HepG2 (cell line): ENCODE results near the gene ATP5MC2. TPM values are rescaled to one million over a fixed set of nuclear protein-coding genes. Genes with fewer than 3 reads are reported as not detected.

Experiments used
- ATAC-seq: fragments of 200-7000 bp; cut with Tn5 transposase; 3 replicates; pipeline ENCODE4 v1.9.1; 2020; ENCODE audit warnings: mild to moderate bottlenecking, moderate library complexity
- BruUV-seq: library from RNA; stranded (reverse); fragments of 400-500 nt; replicated peaks from 2 replicates; lab custom pipeline; 2021; lab: Mats Ljungman, UMichigan
- CTCF ChIA-PET: fragments of 300-600 bp; formaldehyde crosslinking; extraction: SDS; loops from one replicate; lab custom pipeline; 2021; ENCODE audit warnings: low total read pairs, inconsistent platforms, low intra/inter-chr PET ratio; lab: Yijun Ruan, JAX
- POLR2A ChIA-PET: fragments of 350-600 bp; sonication (Branson Sonifier 250); formaldehyde crosslinking; loops from one replicate; lab custom pipeline; 2020; ENCODE audit warnings: antibody characterized with exemption, inconsistent platforms; lab: Yijun Ruan, JAX
- DNase-seq: peaks from one replicate; pipeline ENCODE4 v3.0.0-alpha.2; 2015; ENCODE audit warnings: low spot score
- FAIRE-seq: peaks from 3 replicates; lab custom pipeline; 2011; peaks lifted over from hg19 to GRCh38; lab: Jason Lieb, UNC
- H2AFZ ChIP-seq: one replicate; pipeline ENCODE4 v1.6.1; 2011; ENCODE audit warnings: low read length, inconsistent platforms
- H3K27ac ChIP-seq: fragments of 300-600 bp; 3 replicates; pipeline ENCODE4 v1.8.0; 2011; ENCODE audit warnings: mixed run types, mild to moderate bottlenecking, mixed read lengths, low read length, inconsistent platforms; ENCODE audit not compliant: insufficient read depth; ENCODE audit errors: extremely low read length
- H3K27me3 ChIP-seq, 2 experiments: fragments of 200-600 bp in 1 of 2; 2 replicates in 1 of 2; 3 replicates in 1 of 2; pipeline versions ENCODE4 v1.6.0 to v1.8.0; 2011; ENCODE audit warnings: low read length in 2 of 2, mild to moderate bottlenecking in 2 of 2, moderate library complexity in 2 of 2, inconsistent platforms in 1 of 2; ENCODE audit not compliant: insufficient read depth in 2 of 2, control insufficient read depth in 1 of 2
- H3K36me3 ChIP-seq, 2 experiments: fragments of 200-600 bp in 1 of 2; replicated peaks in 1 of 2; 2 replicates in 1 of 2; 3 replicates in 1 of 2; pipeline versions ENCODE4 v1.5.1 to v1.8.0; 2011; ENCODE audit warnings: low read length in 2 of 2, inconsistent platforms in 1 of 2; ENCODE audit not compliant: insufficient read depth in 2 of 2, control insufficient read depth in 1 of 2
- H3K4me1 ChIP-seq: 2 replicates; pipeline ENCODE4 v1.5.1; 2012; ENCODE audit warnings: low read length, inconsistent platforms; ENCODE audit not compliant: insufficient read depth
- H3K4me2 ChIP-seq: 2 replicates; pipeline ENCODE4 v1.6.0; 2011; ENCODE audit warnings: low read depth, low read length, inconsistent platforms
- H3K4me3 ChIP-seq, 3 experiments: fragments of 200-600 bp in 1 of 3; sonication (generic), shearing (Covaris generic) in 1 of 3; replicated peaks in 1 of 3; 2 replicates each; pipeline ENCODE4 v1.5.1; 2011 to 2016; ENCODE audit warnings: low read length in 3 of 3, inconsistent platforms in 2 of 3, low read depth in 2 of 3, mild to moderate bottlenecking in 2 of 3, control low read depth in 1 of 3, mixed read lengths in 1 of 3; ENCODE audit not compliant: insufficient read depth in 1 of 3
- H3K79me2 ChIP-seq: one replicate; pipeline ENCODE4 v1.6.1; 2011; ENCODE audit warnings: low read length, inconsistent platforms; ENCODE audit not compliant: insufficient read depth
- H3K9ac ChIP-seq: 2 replicates; pipeline ENCODE4 v1.6.0; 2011; ENCODE audit warnings: mild to moderate bottlenecking, low read depth, low read length, inconsistent platforms; ENCODE audit not compliant: insufficient read depth
- H3K9me3 ChIP-seq: 2 replicates; pipeline ENCODE4 v1.5.1; 2012; ENCODE audit warnings: mild to moderate bottlenecking, low read length
- H4K20me1 ChIP-seq: 2 replicates; pipeline ENCODE4 v1.6.0; 2011; ENCODE audit warnings: inconsistent platforms, mild to moderate bottlenecking, low read length, moderate library complexity; ENCODE audit not compliant: insufficient read depth
- BATF2 ChIP-seq: sonication (generic); formaldehyde crosslinking; IDR thresholded peaks from 2 replicates; pipeline ENCODE4 v1.8.0; 2022; ENCODE audit warnings: mild to moderate bottlenecking, missing genetic modification reagents, moderate library complexity
- CREM ChIP-seq, 2 experiments: sonication (generic) in 1 of 2; formaldehyde crosslinking in 1 of 2; IDR thresholded peaks; 2 replicates each; pipeline versions ENCODE4 v1.4.0 to v1.6.1; 2016 to 2020; ENCODE audit warnings: antibody characterized with exemption in 1 of 2, mild to moderate bottlenecking in 1 of 2, missing genetic modification reagents in 1 of 2
- IRF1 ChIP-seq: sonication (generic); formaldehyde crosslinking; IDR thresholded peaks from 2 replicates; pipeline ENCODE4 v1.4.0; 2020; ENCODE audit warnings: low read depth, mild to moderate bottlenecking, missing genetic modification reagents
- IRX3 ChIP-seq: sonication (generic); formaldehyde crosslinking; IDR thresholded peaks from 2 replicates; pipeline ENCODE4 v1.8.1; 2023; ENCODE audit warnings: mild to moderate bottlenecking, low read depth, missing genetic modification reagents, borderline replicate concordance
- REL ChIP-seq: sonication (generic); formaldehyde crosslinking; conservative IDR thresholded peaks from 2 replicates; pipeline ENCODE4 v1.8.0; 2022; ENCODE audit warnings: mild to moderate bottlenecking, missing genetic modification reagents, moderate library complexity
- TBX3 ChIP-seq: fragments of 450-650 bp; IDR thresholded peaks from 2 replicates; pipeline ENCODE4 v1.6.1; 2017; ENCODE audit warnings: antibody characterized with exemption, mild to moderate bottlenecking, inconsistent platforms, borderline replicate concordance
- TFDP1 ChIP-seq: IDR thresholded peaks from 2 replicates; pipeline ENCODE4 v1.6.1; 2016; ENCODE audit warnings: missing compliant biosample characterization, missing genetic modification reagents, borderline replicate concordance
- TRIM24 ChIP-seq: sonication (generic); formaldehyde crosslinking; IDR thresholded peaks from 2 replicates; pipeline ENCODE4 v1.8.0; 2022; ENCODE audit warnings: mild to moderate bottlenecking, missing genetic modification reagents
- ZNF124 ChIP-seq: sonication (generic); formaldehyde crosslinking; IDR thresholded peaks from 2 replicates; pipeline ENCODE4 v1.4.0; 2020; ENCODE audit warnings: missing genetic modification reagents
- ZNF354B ChIP-seq: sonication (generic); formaldehyde crosslinking; IDR thresholded peaks from 2 replicates; pipeline ENCODE4 v1.8.0; 2022; ENCODE audit warnings: mild to moderate bottlenecking, missing genetic modification reagents
- ZNF549 ChIP-seq: sonication (generic); formaldehyde crosslinking; IDR thresholded peaks from 2 replicates; pipeline ENCODE4 v1.5.0; 2020; ENCODE audit warnings: missing genetic modification reagents
- ZNF672 ChIP-seq: sonication (generic); formaldehyde crosslinking; IDR thresholded peaks from 2 replicates; pipeline ENCODE4 v1.8.1; 2022; ENCODE audit warnings: missing genetic modification reagents
- ZNF775 ChIP-seq: sonication (generic); formaldehyde crosslinking; IDR thresholded peaks from 2 replicates; pipeline ENCODE4 v1.4.0; 2020; ENCODE audit warnings: missing genetic modification reagents, mild to moderate bottlenecking, moderate library complexity, borderline replicate concordance
- ZUFSP ChIP-seq: sonication (generic); formaldehyde crosslinking; IDR thresholded peaks from 2 replicates; pipeline ENCODE4 v1.9.0; 2021; ENCODE audit warnings: missing genetic modification reagents, mild to moderate bottlenecking, borderline replicate concordance
- WGBS: methylation state at CpG from one replicate; pipeline ENCODE4 v1.1.6; 2017; ENCODE audit warnings: low lambda C conversion rate; 5-methylcytosine and 5-hydroxymethylcytosine counted together
- in situ Hi-C: cut with HindIII; loops from 2 replicates; pipeline ENCODE4 v1.10.0; 2017; ENCODE audit warnings: low pct_unique_long_range_greater_than_20kb; ENCODE audit not compliant: extremely low pct_ligation_motif_present
- intact Hi-C: fragments of 100-400 bp; cut with micrococcal nuclease; formaldehyde crosslinking; loops from one replicate; pipeline ENCODE4 v1.10.0; 2022; ENCODE audit not compliant: unreplicated experiment
- polyA plus RNA-seq, 8 experiments: library from polyadenylated mRNA; depleted of rRNA in 3 of 8; stranded (reverse) in 7 of 8; unstranded in 1 of 8; fragments of >200 nt; fragmentation: Illumina TruSeq in 4 of 8; extraction: Trizol in 4 of 8; gene quantifications; 2 replicates each; pipeline versions ENCODE4 v1.2.1 to v1.2.3, GENCODE V29; 2011 to 2016; ENCODE audit warnings: low read depth in 4 of 8, missing spikeins in 1 of 8, mixed read lengths in 1 of 8; ENCODE audit not compliant: insufficient read depth in 1 of 8
- total RNA-seq, 5 experiments: library from RNA; depleted of rRNA; stranded (reverse); fragments of >200 nt; fragmentation: Illumina TruSeq; extraction: Trizol; gene quantifications; 2 replicates each; pipeline ENCODE4 v1.2.3, GENCODE V29; 2016; ENCODE audit warnings: low read depth in 1 of 5

The ATP5MC2 gene
- total and polyA plus RNA-seq, 2 of the 13 experiments (the other 11 are each of a cell fraction or from before 2014, with no cell fraction given) = 230 to 257 TPM

GRCh38 chr12:53683983-53684382 lies 8.1 kb upstream of the ATP5MC2 start:
- Histone ChIP-seq H3K4me2 (no peak overlapping the region), H3K36me3 (no peaks in the 10 kb centered on the region), H3K4me3 (no peak overlapping the region), H3K27me3 (peaks cover 0 to 7% of the 10 kb centered on the region in 2 experiments; a peak in 2 of 5 replicates), H3K4me1 (no peaks in the 10 kb centered on the region), H3K9ac (no peak overlapping the region), H4K20me1 (no peaks in the 10 kb centered on the region), H2AFZ (no peak overlapping the region), H3K9me3 (no peaks in the 10 kb centered on the region), H3K27ac (no peak overlapping the region)
- 62% methylated on average over 9 of the region's 9 CpGs for WGBS
- ATAC-seq = no peak
- intact Hi-C loops = no loop called here
- ChIA-PET CTCF (no interaction called here), POLR2A (no interaction called here)
- FAIRE-seq = no peak
- TF ChIP-seq TBX3 (no peak), IRF1 (CRISPR knock-in tag) (no peak), ZNF354B (no peak), BATF2 (no peak), REL (CRISPR knock-in tag) (no peak), CREM (IDR thresholded peaks at IDR 0.05) (no peak), CREM (CRISPR knock-in tag; IDR thresholded peaks at IDR 0.05) (no peak), ZNF775 (CRISPR knock-in tag) (no peak), TRIM24 (no peak), IRX3 (CRISPR knock-in tag) (no peak), ZNF124 (CRISPR knock-in tag) (no peak), TFDP1 (CRISPR knock-in tag) (no peak), ZNF672 (no peak), ZUFSP (CRISPR knock-in tag) (no peak), ZNF549 (no peak)
- TF ChIP-seq, all 625 proteins: peak for 0
- no peaks in the 10 kb centered on the region for H3K79me2 ChIP-seq
- DNase-seq = no peak
- no TSS peak for BruUV-seq
- in situ Hi-C loops = no loop called here
